ENCODE data around the gene BCR. TPM values are rescaled to one million over a fixed set of nuclear protein-coding genes. Genes with fewer than 3 reads are reported as not detected.

Gene BCR
- total and polyA plus RNA-seq, 2 of the 8 experiments (the other 6 are each of a cell fraction or from before 2014, with no cell fraction given) = 66.7 to 130 TPM

GRCh38 chr22:23359583-23360123, 179.3 kb downstream of the BCR start (continued):
- TF ChIP-seq EP300 (IDR thresholded peaks at IDR 0.05; ENCODE audit: borderline replicate concordance in 1 of 2, low read depth in 2 of 2, low read length in 2 of 2) = no peak

Measured in H1 (cell line).